Fibroblast of gingiva (primary cell): ENCODE measurements around the gene DDI2.
"Not testable (repeated sequence)": the region's sequence is repeated elsewhere in the genome, so short reads cannot be mapped to it uniquely, and the experiment has no call there.

Experiments
- DNase-seq: peaks from one replicate; pipeline ENCODE4 v3.0.0-alpha.2; 2011; ENCODE audit warnings: low read depth

DDI2 gene

DNA sequence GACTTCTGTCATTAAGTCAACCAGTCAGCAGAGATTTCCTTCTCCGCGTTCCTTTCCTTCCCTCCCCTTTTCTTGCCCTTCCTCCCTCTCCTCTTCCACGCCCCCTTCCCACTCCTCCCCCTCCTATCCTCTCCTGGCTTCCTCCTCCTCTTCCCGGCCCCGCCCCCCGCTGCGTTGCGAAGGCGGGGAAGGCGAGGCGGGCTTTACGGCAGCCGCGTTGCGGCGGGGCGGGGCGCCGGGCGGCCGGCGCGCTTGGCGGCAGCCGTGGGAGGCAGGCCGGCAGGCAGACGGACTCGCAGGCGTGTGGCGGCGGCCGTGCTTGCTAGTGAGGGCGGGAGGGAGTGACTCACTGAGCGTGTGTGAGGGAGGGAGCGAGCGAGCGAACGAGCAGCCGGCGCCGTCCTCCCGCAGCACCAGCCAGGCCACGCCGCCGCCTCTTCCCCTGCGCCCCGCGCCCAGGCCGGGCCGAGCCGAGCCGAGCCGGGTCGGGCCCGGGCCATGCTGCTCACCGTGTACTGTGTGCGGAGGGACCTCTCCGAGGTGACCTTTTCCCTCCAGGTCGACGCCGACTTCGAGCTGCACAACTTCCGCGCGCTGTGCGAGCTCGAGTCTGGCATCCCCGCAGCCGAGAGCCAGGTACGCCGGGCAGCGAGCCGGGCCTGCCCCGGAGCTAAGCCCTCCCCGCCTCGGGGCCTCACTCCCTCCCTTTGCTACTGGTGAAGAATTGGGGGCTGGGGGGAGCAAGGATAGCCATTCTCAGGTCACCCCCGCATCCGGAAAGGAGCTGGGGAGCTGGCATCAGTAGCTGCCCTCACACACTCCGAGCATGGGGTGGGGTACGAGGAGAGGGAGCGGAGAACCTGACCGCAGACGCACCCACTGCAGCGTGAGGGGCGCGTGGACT is at the start of gene DDI2:
Gene DDI2 (plus strand): TSS at position 286 of the 904 bp plus-strand sequence. CDS start 213 bp downstream, at position 499.
- DNase-seq: peak; percentile 98

DNA sequence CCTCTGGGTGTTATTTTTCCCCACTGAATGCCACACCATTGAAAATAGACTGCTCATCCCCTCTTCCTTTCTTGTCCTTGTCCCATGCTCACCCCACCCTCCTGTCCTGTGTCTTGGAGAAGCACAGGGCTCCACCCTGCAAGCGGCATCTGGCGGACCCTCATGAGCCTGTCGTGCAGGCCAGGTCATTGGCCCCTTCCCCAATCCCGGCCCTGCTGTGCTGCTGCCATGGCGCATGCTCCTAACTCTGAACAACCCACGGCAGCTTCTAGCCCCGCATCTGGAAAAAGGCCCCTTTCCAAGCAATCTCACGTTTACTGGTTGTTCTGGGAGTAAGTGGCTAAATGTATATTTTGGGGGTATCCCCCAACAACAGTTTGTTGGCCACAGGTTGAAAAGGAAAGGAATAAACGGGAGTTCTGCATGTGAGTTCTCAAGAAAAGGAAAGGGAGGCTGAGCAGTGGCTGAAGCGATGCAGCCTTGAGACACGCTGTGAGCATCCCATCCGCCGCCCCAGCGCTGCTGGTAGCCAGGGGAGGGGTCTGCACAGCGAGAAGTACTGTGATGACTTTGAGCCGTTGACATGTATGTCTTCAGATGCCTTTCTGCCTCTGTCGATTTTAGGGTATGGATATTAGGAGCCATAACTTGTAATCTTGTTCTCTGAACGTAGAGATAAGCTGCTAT is 48.7 kb upstream of the DDI2 start:
- DNase-seq: no peak

DNA sequence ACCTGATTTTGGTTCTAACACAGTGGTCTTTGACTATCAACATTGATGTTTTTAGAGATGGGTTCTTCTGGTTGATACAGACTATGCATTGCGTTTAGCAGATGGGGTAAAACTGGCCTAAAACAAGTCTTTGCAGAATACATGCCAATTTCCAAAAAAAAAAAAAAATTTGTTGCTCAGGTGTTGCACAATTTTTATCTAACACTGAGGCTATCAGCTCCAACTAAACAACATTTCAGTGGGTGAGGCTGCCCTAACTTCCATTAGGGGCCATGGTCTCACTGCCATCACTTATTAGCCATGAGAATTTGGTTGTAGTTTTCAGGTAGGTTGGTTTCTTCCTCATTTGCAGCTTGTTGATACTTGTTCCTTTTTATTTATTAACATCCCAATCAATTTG is 46.4 kb upstream of the DDI2 start:
- DNase-seq: no peak

DNA sequence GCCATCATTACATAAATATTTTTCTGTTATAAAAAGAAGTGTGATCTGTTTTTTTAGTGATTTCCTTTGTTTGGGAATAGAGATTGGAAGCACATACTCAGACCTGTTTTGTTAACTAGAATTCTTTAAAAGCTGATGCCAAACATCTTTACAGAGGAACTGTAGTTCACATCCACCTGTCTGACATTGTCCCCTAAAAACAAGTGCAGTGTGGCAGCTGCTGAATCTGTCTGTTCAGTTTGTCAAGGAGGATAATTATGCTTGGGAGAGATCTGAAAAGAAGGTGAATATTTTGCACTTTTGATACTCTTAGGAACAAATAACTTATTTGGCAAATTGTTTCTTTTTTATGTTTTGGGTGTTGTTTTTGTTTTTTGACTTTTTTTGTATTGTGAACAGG is 46.0 kb upstream of the DDI2 start:
- no peak for DNase-seq

DNA sequence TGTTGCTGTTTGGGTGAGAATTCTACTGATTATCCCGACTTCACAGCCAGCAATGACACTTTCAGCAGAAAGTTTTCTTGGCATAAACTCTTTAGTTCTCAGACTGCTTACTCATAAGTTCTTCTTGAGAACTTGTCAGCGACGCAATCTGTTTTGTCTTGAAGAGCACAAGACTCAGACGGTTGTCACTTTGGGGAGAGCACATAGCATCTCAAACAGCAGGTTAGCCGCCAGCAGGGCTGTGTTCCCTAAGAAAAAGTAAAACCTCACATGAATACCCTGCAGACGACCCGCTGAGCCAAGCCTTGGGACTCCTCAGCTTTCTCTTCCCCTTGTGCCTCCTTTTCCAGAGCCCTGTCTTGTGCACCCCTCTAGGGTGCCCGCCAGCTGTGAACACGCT is 43.8 kb upstream of the DDI2 start:
- DNase-seq: no peak

DNA sequence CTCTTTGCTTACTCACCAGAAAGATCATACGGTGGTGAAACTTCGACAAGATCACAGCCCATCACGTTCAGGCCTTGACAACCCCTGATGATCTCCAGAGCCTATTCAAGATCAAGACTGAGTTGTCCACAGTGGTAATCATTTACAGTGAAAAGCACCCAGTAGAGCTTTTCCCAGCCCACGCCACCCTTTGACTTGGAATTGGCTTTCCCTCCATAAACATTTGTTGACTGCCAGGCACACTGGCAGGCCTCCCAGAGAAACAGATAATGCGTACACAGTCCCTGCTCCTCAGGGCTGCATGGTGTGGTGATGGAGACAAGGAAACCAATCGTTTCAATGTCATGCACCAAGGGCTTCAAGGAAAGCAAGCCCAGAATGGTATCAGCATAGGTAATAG is 42.5 kb upstream of the DDI2 start:
- DNase-seq: no peak

DNA sequence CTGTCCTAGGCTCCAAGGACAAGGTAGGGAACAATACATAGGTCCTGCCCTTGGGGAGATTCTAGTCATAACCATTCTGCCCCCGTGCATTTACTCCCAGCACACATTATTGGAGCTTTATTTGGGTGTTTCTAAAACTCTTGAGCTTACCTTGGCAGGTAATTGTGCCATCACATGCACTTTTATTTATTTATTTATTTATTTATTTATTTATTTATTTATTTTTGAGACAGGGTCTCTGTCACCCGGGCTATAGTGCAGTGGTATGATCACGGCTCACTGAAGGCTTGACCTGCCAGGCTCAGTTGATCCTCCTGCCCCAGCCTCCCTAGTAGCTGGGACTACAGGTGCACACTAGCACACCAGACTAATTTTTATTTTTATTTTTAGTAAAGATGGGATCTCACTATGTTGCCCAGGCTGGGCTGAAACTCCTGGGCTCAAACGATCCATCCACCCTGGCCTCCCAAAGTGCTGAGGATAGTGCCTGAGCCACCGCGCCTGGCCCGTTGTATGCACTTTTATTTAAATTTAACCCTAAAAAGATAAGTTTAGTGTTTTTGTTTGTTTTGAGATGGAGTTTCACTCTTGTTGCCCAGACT is 41.6 kb upstream of the DDI2 start:
- no peak for DNase-seq

DNA sequence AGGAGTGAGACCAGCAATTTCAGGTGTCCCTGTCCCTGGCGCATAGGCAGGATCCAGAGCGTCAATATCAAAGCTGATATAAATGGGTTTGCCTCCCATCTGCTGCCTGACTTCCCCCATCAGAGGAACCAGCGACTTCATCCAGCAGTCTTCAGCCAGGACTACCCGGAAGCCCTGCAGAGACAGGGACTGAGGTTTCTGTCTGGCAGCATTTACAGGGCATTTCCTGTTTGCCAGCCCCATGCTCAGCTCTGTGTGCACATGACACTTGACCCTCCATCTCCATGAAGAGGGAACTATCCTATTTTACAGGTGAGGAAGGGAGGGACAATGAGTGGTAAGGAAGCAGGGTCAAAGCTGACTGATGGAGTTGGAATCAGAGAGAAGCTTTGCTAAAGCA is 39.6 kb upstream of the DDI2 start:
- no peak for DNase-seq

DNA sequence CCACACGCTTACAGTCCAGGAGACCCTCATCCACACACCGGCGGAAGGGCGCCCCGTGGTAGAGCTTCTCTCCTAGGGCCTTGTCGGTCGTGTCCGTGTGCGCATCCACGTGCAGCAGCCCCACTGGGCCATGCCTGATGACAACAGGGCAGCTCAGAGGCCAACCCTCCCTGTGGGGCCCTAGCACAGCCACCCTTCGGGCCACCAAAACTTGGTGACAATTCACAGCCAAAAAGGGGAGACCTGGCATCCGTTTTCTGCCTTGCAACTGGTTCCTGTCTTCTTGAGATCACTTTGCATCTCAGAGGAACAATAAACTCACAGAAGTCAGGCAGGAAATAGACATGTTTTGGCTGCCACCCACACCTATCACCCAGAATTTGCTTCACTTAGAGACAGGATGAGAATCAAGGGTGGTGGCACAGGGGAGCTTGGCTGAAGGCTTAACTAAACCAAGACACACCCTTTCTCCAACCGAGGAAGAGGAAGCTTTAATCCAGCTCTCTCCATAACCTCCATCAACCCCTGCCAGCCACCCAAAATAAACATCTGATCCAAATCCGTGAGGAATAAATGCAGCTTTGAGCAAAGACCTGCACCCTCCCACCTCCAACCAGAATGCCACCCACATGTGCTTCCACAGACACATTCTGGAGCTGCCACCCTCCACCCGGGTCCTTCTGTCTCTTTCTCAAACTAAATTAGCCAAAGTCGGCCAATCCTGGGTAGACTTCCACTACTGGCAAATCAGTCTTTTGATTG is 38.2 kb upstream of the DDI2 start:
- no peak for DNase-seq

DNA sequence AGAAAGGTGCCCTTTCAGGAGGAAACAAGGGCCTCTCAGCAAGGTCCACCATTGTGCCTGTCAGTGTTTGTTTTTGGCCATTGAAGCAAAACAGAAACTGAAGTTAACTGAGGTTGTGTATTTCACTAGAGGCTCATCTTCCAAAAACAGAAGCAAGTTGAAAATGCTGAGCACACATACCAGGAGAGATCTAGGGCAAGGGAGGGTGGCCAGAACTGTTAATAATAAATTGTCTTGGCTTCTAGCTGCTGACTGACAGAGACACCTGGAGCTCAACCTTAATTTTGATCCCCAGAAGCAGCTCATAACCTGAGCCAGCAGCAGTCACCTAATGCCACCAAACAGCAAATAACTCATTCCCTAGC is 37.6 kb upstream of the DDI2 start:
- DNase-seq: no peak

DNA sequence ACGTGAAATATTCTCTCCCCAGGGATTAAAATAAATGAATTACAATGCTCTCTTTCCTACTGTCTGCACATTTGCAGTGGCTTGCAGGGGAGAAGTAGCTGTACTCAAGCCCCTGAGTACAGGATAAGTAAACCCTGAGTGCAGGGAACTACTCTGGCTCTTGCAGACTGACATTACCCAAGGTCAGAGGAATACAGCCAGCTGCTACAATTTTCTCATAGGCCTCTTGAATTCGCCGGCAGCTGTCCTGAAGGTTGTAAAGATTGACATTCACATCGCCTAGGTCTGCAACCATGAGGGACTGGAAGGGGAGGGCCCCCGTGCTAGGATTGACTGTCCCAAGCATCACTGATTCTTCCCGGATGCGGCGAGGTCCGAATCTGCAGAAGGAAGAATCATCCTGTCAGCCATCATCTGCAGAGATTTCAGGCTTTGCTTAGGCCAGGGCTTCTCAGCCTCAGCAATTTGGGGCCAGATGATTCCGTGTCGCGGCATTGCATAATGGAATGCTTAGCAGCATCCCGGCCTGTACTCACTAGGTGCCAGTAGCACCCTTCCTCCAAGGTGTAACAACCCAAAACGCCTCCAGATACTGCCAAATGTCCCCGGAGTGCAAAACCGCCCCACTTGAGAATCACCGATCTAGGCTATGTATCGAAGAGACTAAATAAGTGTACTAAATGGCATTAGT is 34.1 kb upstream of the DDI2 start:
- DNase-seq: no peak

DNA sequence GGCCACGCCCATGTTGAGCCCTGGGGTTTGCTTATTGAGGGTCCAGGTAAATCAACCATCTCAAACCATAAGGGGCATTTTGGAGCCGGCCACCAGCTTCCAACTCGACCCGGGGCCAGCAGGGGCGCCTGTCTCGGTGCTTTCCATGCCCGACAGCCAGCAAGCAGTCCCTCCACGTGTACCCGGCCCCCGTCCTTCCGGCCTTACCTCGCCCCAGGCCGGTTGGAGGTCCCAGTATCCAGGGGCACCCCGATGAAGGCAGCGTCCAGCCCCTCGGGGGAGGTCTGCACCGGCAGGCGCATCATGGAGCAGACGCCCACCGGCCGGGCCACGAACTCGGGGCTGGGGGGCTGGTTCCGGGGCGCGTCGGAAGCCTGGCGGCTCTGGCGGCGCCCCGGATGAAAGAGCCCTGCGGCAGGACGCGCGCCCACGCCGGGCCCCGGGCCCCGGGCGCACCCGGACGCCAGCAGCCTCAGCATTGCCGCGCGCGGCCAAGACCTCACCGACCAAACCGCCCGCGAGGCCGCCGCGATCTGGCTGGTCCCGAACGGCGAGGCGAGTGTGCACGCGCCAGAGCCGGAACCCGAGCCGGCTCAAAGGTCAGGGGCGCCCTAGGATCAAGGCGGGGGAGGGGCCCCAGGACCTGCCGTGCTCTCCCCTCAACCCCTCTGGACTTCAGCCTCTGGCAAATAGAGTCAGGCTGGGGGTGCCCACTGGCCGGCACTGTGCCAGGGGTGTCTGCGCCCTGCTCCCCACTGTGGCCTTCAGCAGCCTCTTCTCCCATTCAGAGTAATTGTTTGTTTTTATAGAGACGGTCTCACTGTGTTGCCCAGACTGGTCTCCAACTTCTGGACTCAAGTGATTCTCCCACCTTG is 32.5 kb upstream of the DDI2 start, which contains the start of gene AGMAT:
Gene AGMAT (minus strand): TSS at position 563 of the 875 bp plus-strand sequence. CDS start 84 bp downstream, at position 479.
- no peak for DNase-seq

DNA sequence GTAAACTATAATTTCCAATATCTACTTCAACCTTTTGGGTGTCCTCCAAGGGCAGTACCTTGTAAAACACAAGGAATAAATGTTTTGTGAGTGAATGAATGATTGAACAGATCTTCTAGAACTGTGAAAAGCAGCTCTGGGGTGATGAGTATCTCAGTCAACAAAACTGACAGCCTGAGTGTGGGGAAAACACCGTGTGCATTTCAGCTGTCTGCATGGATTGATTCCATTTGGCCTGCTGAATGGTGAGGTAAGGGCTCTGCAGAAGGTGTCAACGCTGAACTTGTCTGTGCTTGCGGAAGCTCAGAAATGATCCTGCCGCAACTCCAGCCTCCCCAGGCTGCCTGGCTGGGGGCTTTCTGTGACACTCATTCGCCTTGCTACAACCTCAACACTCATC is 25.0 kb upstream of the DDI2 start:
- no peak for DNase-seq

DNA sequence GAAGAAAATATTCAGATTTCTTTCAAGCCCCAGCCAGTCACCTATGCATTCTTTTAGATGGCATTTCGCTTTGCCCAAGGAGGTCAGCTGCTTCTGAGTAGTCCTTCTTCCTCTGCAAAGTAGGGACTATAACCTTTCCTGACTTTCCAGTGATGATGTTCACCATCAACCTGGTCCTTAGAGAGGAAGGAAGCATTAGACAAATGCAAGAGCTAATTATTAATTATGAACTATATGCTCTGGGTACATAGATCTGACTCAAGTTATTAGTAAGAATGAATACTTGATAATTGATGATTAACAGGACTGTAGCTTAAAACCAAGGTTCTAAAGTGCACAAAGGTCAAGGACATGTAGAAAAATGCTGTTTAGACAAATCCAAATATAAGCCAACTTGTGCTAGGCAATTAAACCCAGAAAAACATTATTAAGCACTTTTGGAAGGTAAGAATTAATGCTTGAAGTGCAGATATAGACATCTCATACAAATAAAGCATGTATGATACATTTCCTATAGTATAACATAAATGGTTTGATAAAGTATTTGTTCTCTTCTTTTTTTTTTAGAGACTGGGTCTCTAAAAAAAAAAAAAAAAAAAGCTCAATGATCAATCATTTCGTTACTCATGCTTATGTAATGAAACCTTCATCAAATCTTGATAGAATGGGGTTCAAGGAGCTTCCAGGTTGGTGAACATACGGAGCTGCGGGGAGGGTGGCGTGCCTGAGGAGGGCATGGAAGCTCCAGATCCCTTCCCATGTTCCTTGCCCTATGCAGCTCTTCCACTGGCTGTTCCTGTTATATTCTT is 21.2 kb upstream of the DDI2 start:
- DNase-seq: no peak

DNA sequence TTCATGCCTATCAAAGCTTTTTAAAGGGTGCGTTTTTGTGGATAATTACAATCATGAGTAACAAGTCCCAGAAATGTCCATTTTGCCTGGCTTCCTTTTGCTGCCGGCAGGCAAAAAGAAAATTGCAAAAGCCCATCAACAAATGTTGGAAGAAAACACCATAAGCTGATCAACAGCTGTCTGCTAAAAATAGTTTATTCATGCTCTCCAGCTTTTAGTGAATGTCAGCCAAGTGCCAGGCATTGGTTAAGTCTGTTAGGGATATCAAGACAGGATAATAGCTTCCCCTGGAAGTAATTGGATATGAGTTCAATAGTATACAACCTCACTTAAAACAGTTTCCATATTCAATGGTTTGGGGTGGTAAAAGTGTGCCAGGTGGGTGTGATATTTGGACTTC is 18.8 kb upstream of the DDI2 start:
- peak; percentile 48 for DNase-seq

DNA sequence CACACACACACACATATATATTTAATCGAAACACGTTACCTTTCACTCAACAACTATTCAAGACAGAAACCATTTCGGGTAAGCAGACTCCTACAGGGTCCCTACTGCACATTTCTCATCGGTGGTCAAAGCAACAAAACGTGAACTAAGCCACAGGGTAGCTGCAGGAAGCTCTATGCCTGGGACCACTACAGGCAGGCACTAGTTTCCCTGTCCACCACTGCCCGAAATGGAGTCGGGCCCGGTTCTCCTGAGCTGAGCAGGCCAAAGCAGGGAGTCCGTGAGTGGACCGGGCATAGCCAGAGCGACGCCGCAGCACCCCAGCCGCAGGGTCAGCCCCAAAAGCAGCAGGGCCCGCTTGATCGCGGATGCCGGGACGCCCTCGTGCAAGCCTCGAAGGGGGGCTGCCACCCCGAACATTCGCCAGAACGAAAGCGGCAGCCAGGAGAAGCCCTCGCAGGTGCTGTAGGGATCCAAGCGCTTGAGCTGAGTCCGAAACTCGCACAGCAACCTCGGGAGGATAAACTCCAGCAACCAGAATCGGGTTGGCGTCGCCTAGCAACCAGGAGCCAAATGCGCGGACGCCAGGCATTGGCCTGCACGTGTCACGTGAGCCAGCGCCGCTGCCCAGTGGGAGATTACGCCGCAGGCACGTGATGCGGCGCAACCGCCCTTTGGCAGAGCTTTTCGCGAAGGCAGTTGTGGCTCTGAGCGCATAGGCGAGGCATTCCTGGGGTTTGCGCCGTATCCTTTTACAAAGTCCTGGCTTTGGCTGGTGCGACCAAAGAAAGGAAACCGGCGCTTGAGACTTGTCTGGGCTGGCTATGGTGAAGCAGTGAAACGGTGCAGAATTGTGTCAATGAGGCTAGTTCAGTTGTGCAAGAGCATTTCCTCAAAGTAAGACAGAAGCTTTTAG is 13.9 kb upstream of the DDI2 start:
- peak; percentile 96 for DNase-seq

DNA sequence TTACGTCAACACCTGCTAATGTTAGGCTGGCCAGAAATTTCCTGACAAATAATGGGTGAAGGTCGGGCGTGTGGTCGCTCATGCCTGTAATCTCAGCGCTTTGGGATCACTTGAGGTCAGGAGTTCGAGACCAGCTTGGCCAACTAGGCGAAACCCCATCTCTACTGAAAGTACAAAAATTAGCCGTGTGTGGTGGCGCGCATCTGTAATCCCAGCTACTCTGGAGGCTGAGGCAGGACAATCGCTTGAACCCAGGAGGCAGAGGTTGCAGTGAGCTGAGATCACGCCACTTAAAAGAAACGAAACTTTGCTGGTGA is 13.3 kb upstream of the DDI2 start:
- DNase-seq: not testable (repeated sequence)

DNA sequence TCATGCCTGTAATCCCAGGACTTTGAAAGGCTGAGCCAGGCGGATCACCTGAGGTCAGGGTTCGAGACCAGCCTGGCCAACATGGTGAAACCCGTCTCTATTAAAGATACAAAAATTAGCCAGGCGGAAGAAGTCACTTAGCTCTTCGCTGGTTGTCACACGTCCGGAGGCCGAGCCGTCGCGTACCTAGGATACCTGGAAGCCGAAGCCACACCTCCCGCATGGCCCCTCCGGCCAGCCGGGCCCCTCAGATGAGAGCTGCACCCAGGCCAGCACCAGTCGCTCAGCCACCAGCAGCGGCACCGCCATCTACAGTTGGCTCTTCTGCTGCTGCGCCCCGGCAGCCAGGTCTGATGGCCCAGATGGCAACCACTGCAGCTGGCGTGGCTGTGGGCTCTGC is 12.9 kb upstream of the DDI2 start:
- DNase-seq: not testable (repeated sequence)
